SU-DHL-6 (cell line): ENCODE measurements around the gene PLEKHG3.

ENCODE experiments used
- EZH2phosphoT487 ChIP-seq: fragments of 200-600 bp; sonication (generic), shearing (Covaris generic); conservative IDR thresholded peaks from 2 replicates; pipeline ENCODE4 v1.6.1; 2018; ENCODE audit warnings: mild to moderate bottlenecking, antibody characterized with exemption, low read length, moderate library complexity, mixed read lengths
- TF ChIP-seq, protein P1 (sequence below): fragments of 200-600 bp; sonication (generic); IDR thresholded peaks from one replicate; pipeline ENCODE4 v1.5.1; 2017; ENCODE audit warnings: antibody characterized with exemption, mild to moderate bottlenecking, low read length, moderate library complexity; ENCODE audit not compliant: insufficient read depth, poor library complexity, severe bottlenecking

DNA sequence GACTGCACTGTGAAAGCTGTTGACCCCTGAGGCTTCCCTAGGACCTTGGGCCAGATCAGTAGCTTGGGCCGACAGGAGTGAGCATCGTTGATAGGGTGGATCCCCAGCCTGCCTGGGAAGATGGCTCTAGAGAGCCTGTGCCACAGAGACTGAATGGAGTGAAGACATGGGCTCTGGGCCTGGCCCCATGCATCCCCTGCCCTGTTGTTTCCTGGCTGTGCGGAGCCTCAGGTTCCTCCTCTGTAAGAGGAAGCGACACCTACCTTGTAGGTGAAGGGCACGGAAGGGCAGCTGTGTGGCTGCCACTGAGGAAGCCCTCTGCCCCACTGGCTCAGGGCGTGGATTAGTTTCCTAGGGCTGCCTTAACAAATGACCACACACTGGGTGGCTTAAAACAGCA is 23.9 kb downstream of the PLEKHG3 start:
- TF ChIP-seq, protein P1, sequence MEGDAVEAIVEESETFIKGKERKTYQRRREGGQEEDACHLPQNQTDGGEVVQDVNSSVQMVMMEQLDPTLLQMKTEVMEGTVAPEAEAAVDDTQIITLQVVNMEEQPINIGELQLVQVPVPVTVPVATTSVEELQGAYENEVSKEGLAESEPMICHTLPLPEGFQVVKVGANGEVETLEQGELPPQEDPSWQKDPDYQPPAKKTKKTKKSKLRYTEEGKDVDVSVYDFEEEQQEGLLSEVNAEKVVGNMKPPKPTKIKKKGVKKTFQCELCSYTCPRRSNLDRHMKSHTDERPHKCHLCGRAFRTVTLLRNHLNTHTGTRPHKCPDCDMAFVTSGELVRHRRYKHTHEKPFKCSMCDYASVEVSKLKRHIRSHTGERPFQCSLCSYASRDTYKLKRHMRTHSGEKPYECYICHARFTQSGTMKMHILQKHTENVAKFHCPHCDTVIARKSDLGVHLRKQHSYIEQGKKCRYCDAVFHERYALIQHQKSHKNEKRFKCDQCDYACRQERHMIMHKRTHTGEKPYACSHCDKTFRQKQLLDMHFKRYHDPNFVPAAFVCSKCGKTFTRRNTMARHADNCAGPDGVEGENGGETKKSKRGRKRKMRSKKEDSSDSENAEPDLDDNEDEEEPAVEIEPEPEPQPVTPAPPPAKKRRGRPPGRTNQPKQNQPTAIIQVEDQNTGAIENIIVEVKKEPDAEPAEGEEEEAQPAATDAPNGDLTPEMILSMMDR = no peak
- TF ChIP-seq EZH2phosphoT487 = no peak
